Endothelial cell (in vitro differentiated cells): ENCODE data around the gene POU5F1. TPM values are rescaled to one million over a fixed set of nuclear protein-coding genes. Genes with fewer than 3 reads are reported as not detected.
"Not testable (repeated sequence)": the region's sequence is repeated elsewhere in the genome, so short reads cannot be mapped to it uniquely, and the experiment has no call there.

Source experiments
- DNase-seq: peaks from one replicate; pipeline ENCODE4 v3.0.0; 2021; ENCODE audit warnings: low spot score
- H3K27ac Mint-ChIP-seq: one replicate; pipeline ENCODE4 v1.8.0; 2021; ENCODE audit warnings: mixed read lengths, inconsistent platforms; ENCODE audit not compliant: unreplicated experiment
- H3K27me3 Mint-ChIP-seq: one replicate; pipeline ENCODE4 v1.8.0; 2021; ENCODE audit warnings: mild to moderate bottlenecking, moderate library complexity, mixed read lengths, inconsistent platforms; ENCODE audit not compliant: unreplicated experiment
- H3K36me3 Mint-ChIP-seq: one replicate; pipeline ENCODE4 v1.8.0; 2021; ENCODE audit warnings: mild to moderate bottlenecking, low read depth, mixed read lengths, inconsistent platforms; ENCODE audit not compliant: unreplicated experiment
- H3K4me1 Mint-ChIP-seq: one replicate; pipeline ENCODE4 v1.8.0; 2021; ENCODE audit warnings: mild to moderate bottlenecking, mixed read lengths, inconsistent platforms; ENCODE audit not compliant: unreplicated experiment
- H3K4me3 Mint-ChIP-seq: one replicate; pipeline ENCODE4 v1.8.0; 2021; ENCODE audit warnings: mild to moderate bottlenecking, mixed read lengths, inconsistent platforms; ENCODE audit not compliant: unreplicated experiment
- H3K9me3 Mint-ChIP-seq: one replicate; pipeline ENCODE4 v1.8.0; 2021; ENCODE audit warnings: mixed read lengths, inconsistent platforms; ENCODE audit not compliant: unreplicated experiment
- CTCF ChIP-seq: fragments of 200-600 bp; sonication (generic); IDR thresholded peaks from one replicate; pipeline ENCODE4 v1.5.0; 2021; ENCODE audit warnings: antibody characterized with exemption; ENCODE audit not compliant: unreplicated experiment
- total RNA-seq: library from RNA; stranded (reverse); fragmentation: NEBNext Ultra II Directional; extraction: Animal tissue kit (Norgen Biotek cat#: 25700); gene quantifications from one replicate; pipeline ENCODE4 v1.2.1, GENCODE V29; 2021; ENCODE audit not compliant: unreplicated experiment

The POU5F1 gene
- total RNA-seq, 1 donor from 2014 or later = 88.7 TPM

DNA sequence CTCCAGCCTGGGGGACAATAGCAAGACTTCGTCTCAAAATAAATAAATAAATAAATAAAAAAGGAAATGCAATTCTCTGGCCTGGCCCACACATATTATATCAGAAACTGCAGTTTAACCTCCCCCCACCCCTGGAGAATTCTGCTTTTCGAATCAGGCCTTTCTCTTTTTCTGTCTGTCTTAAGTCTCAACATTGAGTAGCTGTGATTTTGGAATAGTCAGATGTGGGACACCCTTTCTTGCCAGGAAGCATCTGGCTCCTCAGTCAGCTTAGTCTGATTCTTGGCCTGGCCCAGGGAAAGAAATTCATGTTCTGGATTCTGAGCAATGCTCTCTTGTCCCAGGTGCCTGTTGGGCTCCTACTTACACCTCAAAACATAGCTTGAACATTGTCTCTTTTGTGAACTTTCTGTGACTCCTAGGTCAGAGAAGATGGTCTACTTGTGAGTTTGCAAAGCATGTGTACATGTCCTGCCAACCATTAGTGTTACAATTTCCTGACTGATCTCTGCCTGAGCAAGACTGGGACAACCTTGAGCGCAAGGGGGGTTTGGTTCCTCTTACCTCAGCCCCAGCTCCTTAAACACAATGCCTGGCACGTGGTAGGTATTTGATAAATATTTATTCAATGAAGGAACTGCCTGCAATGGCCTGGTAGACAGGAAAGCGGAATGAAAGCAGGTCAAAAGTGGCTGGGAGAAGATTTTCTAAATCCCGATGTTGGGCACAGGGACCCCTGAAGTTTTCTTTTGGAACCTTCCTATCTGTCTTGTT, 23.8 kb upstream of the POU5F1 start:
- Mint-ChIP-seq H3K4me1 (no peaks in the 10 kb centered on the region), H3K27ac (no peak overlapping the region), H3K9me3 (no peaks in the 10 kb centered on the region), H3K36me3 (no peaks in the 10 kb centered on the region), H3K4me3 (peak overlapping the region; percentile 56), H3K27me3 (peaks cover 4% of the 10 kb centered on the region)
- no peak for DNase-seq
- no peak for TF ChIP-seq CTCF

- H3K27ac Mint-ChIP-seq = no peak overlapping the region
- no peaks in the 10 kb centered on the region for H3K36me3 Mint-ChIP-seq
- H3K4me3 Mint-ChIP-seq = no peak overlapping the region
- no peak for DNase-seq
- no peaks in the 10 kb centered on the region for H3K9me3 Mint-ChIP-seq
- H3K4me1 Mint-ChIP-seq = no peaks in the 10 kb centered on the region
- no peak for TF ChIP-seq CTCF
- H3K27me3 Mint-ChIP-seq = peaks cover 4% of the 10 kb centered on the region
Measured at GRCh38 chr6:31193206-31193605, 22.7 kb upstream of the POU5F1 start.

GRCh38 chr6:31192431-31193105, 22.1 kb upstream of the POU5F1 start:
- DNase-seq = peak; percentile 57
- not testable (repeated sequence) for H3K27ac Mint-ChIP-seq, H3K27me3 Mint-ChIP-seq, H3K4me1 Mint-ChIP-seq, H3K4me3 Mint-ChIP-seq, H3K9me3 Mint-ChIP-seq, H3K36me3 Mint-ChIP-seq
- peak; percentile 22 for TF ChIP-seq CTCF

DNA sequence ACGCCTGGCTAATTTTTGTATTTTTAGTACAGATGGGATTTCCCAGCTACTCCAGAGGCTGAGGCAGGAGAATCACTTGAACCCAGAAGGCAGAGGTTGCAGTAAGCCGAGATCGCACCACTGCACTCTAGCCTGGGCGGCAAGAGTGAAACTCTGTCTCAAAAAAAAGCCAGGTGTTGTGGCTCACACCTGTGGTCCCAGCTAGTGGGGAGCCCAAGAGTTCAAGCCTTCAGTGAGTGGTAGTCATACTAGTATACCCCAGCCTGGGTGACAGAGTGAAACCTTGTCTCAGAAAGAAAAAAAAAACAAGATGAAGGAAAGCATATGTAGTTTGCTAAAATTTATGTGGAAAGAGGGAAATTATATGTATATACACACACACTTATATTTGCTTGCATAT, 20.0 kb upstream of the POU5F1 start:
- Mint-ChIP-seq H3K27me3 (no peaks in the 10 kb centered on the region), H3K27ac (no peak overlapping the region), H3K9me3 (no peaks in the 10 kb centered on the region), H3K36me3 (no peaks in the 10 kb centered on the region), H3K4me3 (no peak overlapping the region), H3K4me1 (no peaks in the 10 kb centered on the region)
- DNase-seq = no peak
- TF ChIP-seq CTCF = no peak

DNA sequence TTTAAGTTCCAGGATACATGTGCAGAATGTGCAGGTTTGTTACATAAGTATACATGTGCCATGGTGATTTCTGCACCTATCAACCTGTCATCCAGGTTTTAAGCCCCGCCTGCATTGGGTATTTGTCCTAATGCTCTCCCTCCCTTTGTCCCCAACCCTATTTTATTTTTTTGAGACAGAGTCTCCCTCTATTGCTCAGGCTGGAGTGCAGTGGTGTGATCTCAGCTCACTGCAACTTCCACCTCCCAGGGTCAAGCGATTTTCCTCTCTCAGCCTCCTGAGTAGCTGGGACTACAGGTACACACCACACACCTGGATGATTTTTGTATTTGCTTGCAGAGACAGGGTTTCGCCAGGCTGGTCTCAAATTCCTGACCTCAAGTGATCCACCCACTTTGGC, 18.7 kb upstream of the POU5F1 start:
- not testable (repeated sequence) for H3K27me3 Mint-ChIP-seq, H3K4me1 Mint-ChIP-seq, H3K4me3 Mint-ChIP-seq, H3K9me3 Mint-ChIP-seq, DNase-seq, H3K27ac Mint-ChIP-seq, H3K36me3 Mint-ChIP-seq
